ENCODE results near the gene LRRC3.
"Not testable (repeated sequence)": the region's sequence is repeated elsewhere in the genome, so short reads cannot be mapped to it uniquely, and the experiment has no call there.

LRRC3 gene

GRCh38 chr21:44495611-44496563, 40.6 kb downstream of the LRRC3 start:
- DNase-seq (ENCODE audit: low read depth in 1 of 2, low spot score in 1 of 2) = no peak

- DNase-seq (ENCODE audit: low read depth in 1 of 2, low spot score in 1 of 2) = no peak
These were observed 41.5 kb downstream of the LRRC3 start for GRCh38 chr21:44496564-44497550.

- no peak for DNase-seq (ENCODE audit: low read depth in 1 of 2, low spot score in 1 of 2)
These were observed 42.4 kb downstream of the LRRC3 start for GRCh38 chr21:44497703-44498126.

GRCh38 chr21:44498280-44499210, 43.2 kb downstream of the LRRC3 start:
- no peak for DNase-seq (ENCODE audit: low read depth in 1 of 2, low spot score in 1 of 2)

- no peak for DNase-seq (ENCODE audit: low read depth in 1 of 2, low spot score in 1 of 2)
These were observed 43.9 kb downstream of the LRRC3 start for GRCh38 chr21:44499211-44499560.

GRCh38 chr21:44499631-44500030, 44.3 kb downstream of the LRRC3 start:
- DNase-seq (ENCODE audit: low read depth in 1 of 2, low spot score in 1 of 2) = no peak

- no peak for DNase-seq (ENCODE audit: low read depth in 1 of 2, low spot score in 1 of 2)
These were observed 44.8 kb downstream of the LRRC3 start for GRCh38 chr21:44500111-44500510.

GRCh38 chr21:44502171-44502958, 47.1 kb downstream of the LRRC3 start:
- DNase-seq (ENCODE audit: low read depth in 1 of 2, low spot score in 1 of 2) = no peak

GRCh38 chr21:44503006-44503889, 47.9 kb downstream of the LRRC3 start:
- not testable (repeated sequence) for DNase-seq (ENCODE audit: low read depth in 1 of 2, low spot score in 1 of 2)

- DNase-seq (ENCODE audit: low read depth in 1 of 2, low spot score in 1 of 2) = no peak
These were observed 48.6 kb downstream of the LRRC3 start for GRCh38 chr21:44503901-44504399.

GRCh38 chr21:44505673-44506278, 50.5 kb downstream of the LRRC3 start:
- DNase-seq (ENCODE audit: low read depth in 1 of 2, low spot score in 1 of 2) = no peak

- no peak for DNase-seq (ENCODE audit: low read depth in 1 of 2, low spot score in 1 of 2)
These were observed 51.3 kb downstream of the LRRC3 start for GRCh38 chr21:44506279-44507255.

GRCh38 chr21:44507673-44508425, 52.5 kb downstream of the LRRC3 start:
- DNase-seq (ENCODE audit: low read depth in 1 of 2, low spot score in 1 of 2) = no peak

GRCh38 chr21:44508426-44508710, 53.1 kb downstream of the LRRC3 start:
- DNase-seq (ENCODE audit: low read depth in 1 of 2, low spot score in 1 of 2) = no peak

GRCh38 chr21:44508711-44509445, 53.6 kb downstream of the LRRC3 start:
- no peak for DNase-seq (ENCODE audit: low read depth in 1 of 2, low spot score in 1 of 2)

- no peak for DNase-seq (ENCODE audit: low read depth in 1 of 2, low spot score in 1 of 2)
These were observed 54.2 kb downstream of the LRRC3 start for GRCh38 chr21:44509539-44509938.
